Spleen (tissue), 7 donors: Measurements from ENCODE around the gene PPP1R9A.

Experiments used
- POLR2A ChIP-seq, 3 donors: fragments of 450-650 bp; IDR thresholded peaks; one replicate each; pipeline ENCODE4 v1.5.1; 2017; ENCODE audit warnings: antibody characterized with exemption in 3 of 3, mild to moderate bottlenecking in 1 of 3
- POLR2AphosphoS5 ChIP-seq, 3 donors: sonication (generic); formaldehyde crosslinking; IDR thresholded peaks; one replicate each; pipeline ENCODE4 v1.5.1; 2017; ENCODE audit warnings: antibody characterized with exemption in 3 of 3
- TF ChIP-seq, protein P1 (sequence below), 11 experiments: fragments of 200-600 bp in 7 of 11; fragments of 450-650 bp in 4 of 11; sonication (generic) in 4 of 11; IDR thresholded peaks in 8 of 11; conservative IDR thresholded peaks in 3 of 11; 1 replicate in 7 of 11; 2 replicates in 4 of 11; pipeline versions ENCODE4 v1.4.0 to v1.8.0; 2016 to 2021; ENCODE audit warnings: antibody characterized with exemption in 11 of 11, inconsistent platforms in 4 of 11, mild to moderate bottlenecking in 1 of 11
- donor health status: DM: no; HTN: no; CAD: no; lungs with moderate emphysema.
- donor health status: DM: no; HTN: no; CAD: no.
- donor health status: DM: no; HTN: no; CAD: no.

DNA sequence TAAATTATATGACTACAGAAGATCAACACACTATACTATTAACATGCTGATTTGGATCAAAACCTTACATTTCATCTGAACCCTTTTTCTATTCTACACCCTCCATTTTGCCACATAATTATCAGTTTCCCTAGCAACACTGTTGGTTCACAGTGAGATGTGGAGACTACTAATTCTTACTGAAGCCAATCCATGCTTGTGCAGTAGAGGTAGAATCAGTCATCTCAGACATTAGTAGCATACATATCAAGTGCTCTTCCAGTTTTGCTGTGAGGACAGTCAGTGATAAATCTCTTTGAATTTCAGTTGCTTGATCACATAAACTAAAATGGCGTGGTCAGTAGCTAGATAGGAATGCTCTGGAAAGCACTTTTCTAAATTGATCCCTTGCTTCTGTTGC lies 346.6 kb downstream of the PPP1R9A start:
- TF ChIP-seq POLR2A (IDR thresholded peaks at IDR 0.05) (no peak), POLR2AphosphoS5 (IDR thresholded peaks at IDR 0.05) (no peak)
- TF ChIP-seq, protein P1, sequence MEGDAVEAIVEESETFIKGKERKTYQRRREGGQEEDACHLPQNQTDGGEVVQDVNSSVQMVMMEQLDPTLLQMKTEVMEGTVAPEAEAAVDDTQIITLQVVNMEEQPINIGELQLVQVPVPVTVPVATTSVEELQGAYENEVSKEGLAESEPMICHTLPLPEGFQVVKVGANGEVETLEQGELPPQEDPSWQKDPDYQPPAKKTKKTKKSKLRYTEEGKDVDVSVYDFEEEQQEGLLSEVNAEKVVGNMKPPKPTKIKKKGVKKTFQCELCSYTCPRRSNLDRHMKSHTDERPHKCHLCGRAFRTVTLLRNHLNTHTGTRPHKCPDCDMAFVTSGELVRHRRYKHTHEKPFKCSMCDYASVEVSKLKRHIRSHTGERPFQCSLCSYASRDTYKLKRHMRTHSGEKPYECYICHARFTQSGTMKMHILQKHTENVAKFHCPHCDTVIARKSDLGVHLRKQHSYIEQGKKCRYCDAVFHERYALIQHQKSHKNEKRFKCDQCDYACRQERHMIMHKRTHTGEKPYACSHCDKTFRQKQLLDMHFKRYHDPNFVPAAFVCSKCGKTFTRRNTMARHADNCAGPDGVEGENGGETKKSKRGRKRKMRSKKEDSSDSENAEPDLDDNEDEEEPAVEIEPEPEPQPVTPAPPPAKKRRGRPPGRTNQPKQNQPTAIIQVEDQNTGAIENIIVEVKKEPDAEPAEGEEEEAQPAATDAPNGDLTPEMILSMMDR (IDR thresholded peaks at IDR 0.05 in 8 of 11, conservative IDR thresholded peaks at IDR 0.05 in 3 of 11), result no peak
